OCI-LY1 (cell line): ENCODE results near the gene HEPACAM.

ENCODE experiments used
- EZH2 ChIP-seq: fragments of 200-600 bp; sonication (generic), shearing (Covaris generic); IDR thresholded peaks from 2 replicates; pipeline ENCODE4 v1.8.0; 2017; ENCODE audit warnings: borderline replicate concordance, mixed run types, mild to moderate bottlenecking, antibody characterized with exemption, low read length, moderate library complexity, mixed read lengths
- TF ChIP-seq, protein P1 (sequence below): fragments of 200-600 bp; sonication (generic), shearing (Covaris generic); IDR thresholded peaks from 2 replicates; pipeline ENCODE4 v1.5.1; 2017; ENCODE audit warnings: mild to moderate bottlenecking, antibody characterized with exemption, low read length, moderate library complexity, mixed read lengths

DNA sequence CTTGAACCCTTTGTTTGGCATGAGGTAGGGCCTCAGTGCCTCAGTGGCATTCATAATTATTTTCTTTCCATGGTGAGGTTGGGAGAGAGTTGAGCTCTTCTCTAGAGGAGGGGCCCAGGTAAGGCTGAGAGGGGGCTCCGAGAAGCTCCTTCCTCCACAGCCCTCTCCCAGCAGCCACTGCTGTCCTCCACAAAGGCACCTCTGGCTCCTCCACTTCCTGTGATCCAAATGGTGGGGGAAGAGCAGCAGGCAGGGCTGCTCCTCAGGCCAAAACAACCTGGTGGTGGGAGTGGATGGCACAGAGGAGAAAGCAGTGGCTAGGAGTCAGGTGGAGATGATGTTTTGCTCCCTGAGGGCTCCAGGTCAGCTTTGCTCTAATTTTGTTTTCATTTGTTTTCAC, 51.5 kb downstream of the HEPACAM start:
- TF ChIP-seq, protein P1, sequence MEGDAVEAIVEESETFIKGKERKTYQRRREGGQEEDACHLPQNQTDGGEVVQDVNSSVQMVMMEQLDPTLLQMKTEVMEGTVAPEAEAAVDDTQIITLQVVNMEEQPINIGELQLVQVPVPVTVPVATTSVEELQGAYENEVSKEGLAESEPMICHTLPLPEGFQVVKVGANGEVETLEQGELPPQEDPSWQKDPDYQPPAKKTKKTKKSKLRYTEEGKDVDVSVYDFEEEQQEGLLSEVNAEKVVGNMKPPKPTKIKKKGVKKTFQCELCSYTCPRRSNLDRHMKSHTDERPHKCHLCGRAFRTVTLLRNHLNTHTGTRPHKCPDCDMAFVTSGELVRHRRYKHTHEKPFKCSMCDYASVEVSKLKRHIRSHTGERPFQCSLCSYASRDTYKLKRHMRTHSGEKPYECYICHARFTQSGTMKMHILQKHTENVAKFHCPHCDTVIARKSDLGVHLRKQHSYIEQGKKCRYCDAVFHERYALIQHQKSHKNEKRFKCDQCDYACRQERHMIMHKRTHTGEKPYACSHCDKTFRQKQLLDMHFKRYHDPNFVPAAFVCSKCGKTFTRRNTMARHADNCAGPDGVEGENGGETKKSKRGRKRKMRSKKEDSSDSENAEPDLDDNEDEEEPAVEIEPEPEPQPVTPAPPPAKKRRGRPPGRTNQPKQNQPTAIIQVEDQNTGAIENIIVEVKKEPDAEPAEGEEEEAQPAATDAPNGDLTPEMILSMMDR = no peak
- TF ChIP-seq EZH2 = no peak
